OCI-LY3 (cell line): ENCODE results near the gene ADARB2.

Source experiments
- H2AFZ ChIP-seq: fragments of 200-600, 300-600 bp; shearing (Covaris generic); 2 replicates; pipeline ENCODE4 v1.6.0; 2014; ENCODE audit warnings: antibody characterized with exemption, low read depth, low read length
- H3K27ac ChIP-seq: fragments of 200-600, 300-600 bp; sonication (generic); 2 replicates; pipeline ENCODE4 v1.5.1; 2014; ENCODE audit warnings: mild to moderate bottlenecking, low read length, moderate library complexity, mixed read lengths
- H3K27me3 ChIP-seq: fragments of 200-600, 300-600 bp; sonication (generic); 2 replicates; pipeline ENCODE4 v1.6.1; 2014; ENCODE audit warnings: low read depth, low read length, mixed read lengths
- H3K36me3 ChIP-seq: fragments of 200-600, 300-600 bp; sonication (generic); replicated peaks from 2 replicates; pipeline ENCODE3; 2014; ENCODE audit warnings: low read depth, low read length, mixed read lengths
- H3K4me1 ChIP-seq: fragments of 300-600, 200-600 bp; sonication (generic); 2 replicates; pipeline ENCODE4 v1.6.1; 2014; ENCODE audit warnings: low read length, mixed read lengths
- H3K4me2 ChIP-seq: fragments of 200-600, 300-600 bp; sonication (generic); 2 replicates; pipeline ENCODE4 v1.6.1; 2014; ENCODE audit warnings: low read length, mixed read lengths
- H3K4me3 ChIP-seq: fragments of 300-600, 200-600 bp; sonication (generic); 2 replicates; pipeline ENCODE4 v1.5.1; 2014; ENCODE audit warnings: antibody characterized with exemption, mild to moderate bottlenecking, low read length, moderate library complexity
- H3K79me2 ChIP-seq: fragments of 300-600, 200-600 bp; shearing (Covaris generic); 2 replicates; pipeline ENCODE4 v1.6.1; 2014; ENCODE audit warnings: mild to moderate bottlenecking, low read length, mixed read lengths
- H3K9ac ChIP-seq: fragments of 300-600, 200-600 bp; shearing (Covaris generic); 2 replicates; pipeline ENCODE4 v1.6.0; 2014; ENCODE audit warnings: mild to moderate bottlenecking, low read length, moderate library complexity
- H3K9me3 ChIP-seq: fragments of 200-600, 300-600 bp; shearing (Covaris generic); 2 replicates; pipeline ENCODE4 v1.6.1; 2014; ENCODE audit warnings: low read length, mixed read lengths; ENCODE audit not compliant: insufficient read depth
- H4K20me1 ChIP-seq: fragments of 200-600, 300-600 bp; sonication (generic); 2 replicates; pipeline ENCODE4 v1.6.1; 2016; ENCODE audit warnings: low read length, mixed read lengths; ENCODE audit not compliant: insufficient read depth
- CTCF ChIP-seq: fragments of 200-600, 300-600 bp; sonication (generic); IDR thresholded peaks from 2 replicates; pipeline ENCODE4 v1.5.1; 2014; ENCODE audit warnings: antibody characterized with exemption, low read length, low read depth
- EZH2phosphoT487 ChIP-seq: fragments of 200-600 bp; shearing (Covaris generic); IDR thresholded peaks from 2 replicates; pipeline ENCODE4 v1.6.1; 2018; ENCODE audit warnings: antibody characterized with exemption, mixed run types, low read depth

Gene ADARB2

GRCh38 chr10:1495915-1496517 lies 241.3 kb downstream of the ADARB2 start:
- no peaks in the 10 kb centered on the region for H4K20me1 ChIP-seq
- no peak overlapping the region for H3K4me3 ChIP-seq
- H2AFZ ChIP-seq = no peak overlapping the region
- no peaks in the 10 kb centered on the region for H3K79me2 ChIP-seq
- no peak overlapping the region for H3K9ac ChIP-seq
- H3K36me3 ChIP-seq = no peaks in the 10 kb centered on the region
- no peaks in the 10 kb centered on the region for H3K4me1 ChIP-seq
- H3K4me2 ChIP-seq = no peak overlapping the region
- no peaks in the 10 kb centered on the region for H3K27me3 ChIP-seq
- no peaks in the 10 kb centered on the region for H3K9me3 ChIP-seq
- no peak overlapping the region for H3K27ac ChIP-seq
- TF ChIP-seq EZH2phosphoT487 (no peak), CTCF (no peak)

GRCh38 chr10:1492641-1493040 lies 244.7 kb downstream of the ADARB2 start:
- Histone ChIP-seq H3K36me3 (no peaks in the 10 kb centered on the region), H3K79me2 (no peaks in the 10 kb centered on the region), H3K4me1 (no peaks in the 10 kb centered on the region), H3K4me3 (no peak overlapping the region), H3K27me3 (no peaks in the 10 kb centered on the region), H3K9ac (no peak overlapping the region), H3K9me3 (peaks cover 9% of the 10 kb centered on the region; the same call in 1 of the 2 replicates), H4K20me1 (no peaks in the 10 kb centered on the region), H3K4me2 (no peak overlapping the region), H2AFZ (no peak overlapping the region), H3K27ac (no peak overlapping the region)
- TF ChIP-seq EZH2phosphoT487 (no peak), CTCF (no peak)

GRCh38 chr10:1491901-1492300 lies 245.4 kb downstream of the ADARB2 start:
- no peaks in the 10 kb centered on the region for H3K27me3 ChIP-seq
- no peak overlapping the region for H3K27ac ChIP-seq
- H3K9me3 ChIP-seq = peaks cover 9% of the 10 kb centered on the region; the same call in 1 of the 2 replicates
- no peak overlapping the region for H2AFZ ChIP-seq
- H3K9ac ChIP-seq = no peak overlapping the region
- H3K4me2 ChIP-seq = no peak overlapping the region
- H4K20me1 ChIP-seq = no peaks in the 10 kb centered on the region
- H3K4me1 ChIP-seq = no peaks in the 10 kb centered on the region
- no peak overlapping the region for H3K4me3 ChIP-seq
- H3K36me3 ChIP-seq = no peaks in the 10 kb centered on the region
- H3K79me2 ChIP-seq = no peaks in the 10 kb centered on the region
- TF ChIP-seq EZH2phosphoT487 = no peak
- TF ChIP-seq CTCF = no peak

- Histone ChIP-seq H3K36me3 (no peaks in the 10 kb centered on the region), H2AFZ (no peak overlapping the region), H3K4me2 (peak overlapping the region; percentile 36; the same call in 1 of the 2 replicates), H3K27me3 (no peaks in the 10 kb centered on the region), H3K27ac (no peak overlapping the region), H3K79me2 (no peaks in the 10 kb centered on the region), H3K4me1 (no peaks in the 10 kb centered on the region), H3K9me3 (peaks cover 9% of the 10 kb centered on the region; the same call in 1 of the 2 replicates), H4K20me1 (no peaks in the 10 kb centered on the region), H3K9ac (no peak overlapping the region), H3K4me3 (no peak overlapping the region)
- no peak for TF ChIP-seq EZH2phosphoT487
- no peak for TF ChIP-seq CTCF
Observed at GRCh38 chr10:1489801-1490200, 247.5 kb downstream of the ADARB2 start.
